Caco-2 (cell line): ENCODE results near the gene MRAS. TPM values are rescaled to one million over a fixed set of nuclear protein-coding genes. Genes with fewer than 3 reads are reported as not detected.
A peak's percentile ranks its signal among the peaks of the same experiment; 100 is the strongest.

Experiments
- BruUV-seq: library from RNA; stranded (reverse); fragments of 400-500 nt; replicated peaks from 2 replicates; lab custom pipeline; 2021; lab: Mats Ljungman, UMichigan
- CTCF ChIA-PET: fragments of 300-600 bp; sonication (Branson Sonifier 250); formaldehyde crosslinking; loops from one replicate; lab custom pipeline; 2022; ENCODE audit warnings: antibody characterized with exemption; lab: Charles Lee
- POLR2A ChIA-PET: fragments of 300-600 bp; sonication (Branson Sonifier 250); formaldehyde crosslinking; loops from one replicate; lab custom pipeline; 2022; ENCODE audit warnings: antibody characterized with exemption; lab: Charles Lee
- DNase-seq, 2 experiments: peaks; one replicate each; pipeline versions ENCODE4 v3.0.0 to v3.0.0-alpha.2; 2020 to 2022
- H3K27me3 ChIP-seq: replicated peaks from 2 replicates; pipeline ENCODE4 v1.6.0; 2011; ENCODE audit warnings: low read length; ENCODE audit not compliant: control insufficient read depth, insufficient read depth
- H3K36me3 ChIP-seq: 2 replicates; pipeline ENCODE4 v1.5.1; 2011; ENCODE audit warnings: low read length; ENCODE audit not compliant: control insufficient read depth, insufficient read depth
- H3K4me1 ChIP-seq: fragments of 250-450 bp; sonication (Bioruptor Pico); 2 replicates; pipeline ENCODE4 v1.5.1; 2020; ENCODE audit warnings: mild to moderate bottlenecking
- H3K4me3 ChIP-seq: 2 replicates; pipeline ENCODE4 v1.5.1; 2011; ENCODE audit warnings: low read depth, mild to moderate bottlenecking, control low read depth, low read length
- H3K9me3 ChIP-seq: fragments of 250-450 bp; sonication (Bioruptor Pico); 2 replicates; pipeline ENCODE4 v1.5.1; 2020; ENCODE audit warnings: mild to moderate bottlenecking, moderate library complexity
- H3K27ac Mint-ChIP-seq: one replicate; pipeline ENCODE4 v1.8.0; 2022; ENCODE audit warnings: mixed read lengths; ENCODE audit not compliant: unreplicated experiment
- H3K27me3 Mint-ChIP-seq: one replicate; pipeline ENCODE4 v1.8.0; 2022; ENCODE audit warnings: mixed read lengths; ENCODE audit not compliant: insufficient read depth, unreplicated experiment
- H3K36me3 Mint-ChIP-seq: one replicate; pipeline ENCODE4 v1.8.0; 2022; ENCODE audit warnings: mild to moderate bottlenecking, mixed read lengths; ENCODE audit not compliant: insufficient read depth, unreplicated experiment
- H3K4me1 Mint-ChIP-seq: one replicate; pipeline ENCODE4 v1.8.0; 2022; ENCODE audit warnings: low read depth, mixed read lengths; ENCODE audit not compliant: unreplicated experiment
- H3K4me3 Mint-ChIP-seq: one replicate; pipeline ENCODE4 v1.8.0; 2022; ENCODE audit warnings: mild to moderate bottlenecking, moderate library complexity, mixed read lengths; ENCODE audit not compliant: unreplicated experiment
- H3K9me3 Mint-ChIP-seq: one replicate; pipeline ENCODE4 v1.8.0; 2022; ENCODE audit warnings: mixed read lengths; ENCODE audit not compliant: unreplicated experiment
- CTCF ChIP-seq, 2 experiments: fragments of 200-600 bp in 1 of 2; IDR thresholded peaks; 1 replicate in 1 of 2; 2 replicates in 1 of 2; pipeline versions ENCODE4 v1.5.1 to v1.8.0; 2011 to 2022; ENCODE audit warnings: antibody characterized with exemption in 1 of 2, control low read depth in 1 of 2, inconsistent platforms in 1 of 2, low read depth in 1 of 2, low read length in 1 of 2, mild to moderate bottlenecking in 1 of 2, moderate library complexity in 1 of 2; ENCODE audit not compliant: insufficient read depth in 1 of 2, severe bottlenecking in 1 of 2, unreplicated experiment in 1 of 2
- intact Hi-C: fragments of 100-400 bp; cut with micrococcal nuclease; formaldehyde crosslinking; loops from one replicate; pipeline ENCODE4 v1.10.0; 2022; ENCODE audit not compliant: unreplicated experiment
- total RNA-seq: library from RNA; stranded (reverse); gene quantifications from 2 replicates; pipeline ENCODE4 v1.2.3, GENCODE V29; 2022

Gene MRAS
- total RNA-seq, 1 experiment from 2014 or later: 11.4 TPM

- Mint-ChIP-seq H3K27ac (no peak overlapping the region), H3K9me3 (no peaks in the 10 kb centered on the region), H3K4me3 (no peak overlapping the region), H3K27me3 (no peaks in the 10 kb centered on the region), H3K4me1 (peaks cover 7% of the 10 kb centered on the region), H3K36me3 (no peaks in the 10 kb centered on the region)
- H3K27me3 ChIP-seq: no peaks in the 10 kb centered on the region
- H3K36me3 ChIP-seq: no peaks in the 10 kb centered on the region; the same call in 1 of the 2 replicates
- no peak overlapping the region for H3K4me3 ChIP-seq
- BruUV-seq: no TSS peak
- 0 out of 2 replicates have a peak, but pooled peaks cover 4% of the 10 kb centered on the region for H3K4me1 ChIP-seq
- ChIA-PET CTCF (interaction anchor here (0.5 to 1.0 kb wide), 2 partner anchors 14 to 18 kb away, joined by 3 to 5 read pairs; no protein-coding TSS in a partner anchor), POLR2A (interaction anchor here (0.5 kb wide), 1 partner anchor 563 kb away, joined by 3 read pairs; no protein-coding TSS in a partner anchor)
- DNase-seq: peak in 1 of 2 experiments; percentile 10
- no peaks in the 10 kb centered on the region for H3K9me3 ChIP-seq
- intact Hi-C loops: no loop called here
- TF ChIP-seq CTCF (IDR thresholded peaks at IDR 0.05; ENCODE audit: insufficient read depth in 1 of 2, low read depth in 1 of 2, low read length in 1 of 2, severe bottlenecking in 1 of 2, unreplicated experiment in 1 of 2): no peak
These were observed 101.1 kb downstream of the MRAS start for GRCh38 chr3:138449490-138449889.

GRCh38 chr3:138450181-138450580 lies 101.8 kb downstream of the MRAS start:
- Histone ChIP-seq H3K9me3 (no peaks in the 10 kb centered on the region), H3K4me1 (0 out of 2 replicates have a peak, but pooled peaks cover 4% of the 10 kb centered on the region), H3K27me3 (no peaks in the 10 kb centered on the region), H3K4me3 (no peak overlapping the region), H3K36me3 (no peaks in the 10 kb centered on the region)
- CTCF ChIA-PET: interaction anchor here (0.5 to 1.0 kb wide), 2 partner anchors 15 to 19 kb away, joined by 3 to 5 read pairs; no protein-coding TSS in a partner anchor
- no peak for TF ChIP-seq CTCF (IDR thresholded peaks at IDR 0.05; ENCODE audit: insufficient read depth in 1 of 2, low read depth in 1 of 2, low read length in 1 of 2, severe bottlenecking in 1 of 2, unreplicated experiment in 1 of 2)
- Mint-ChIP-seq H3K9me3 (no peaks in the 10 kb centered on the region), H3K27me3 (no peaks in the 10 kb centered on the region), H3K4me1 (peaks cover 7% of the 10 kb centered on the region), H3K27ac (no peak overlapping the region), H3K4me3 (no peak overlapping the region), H3K36me3 (no peaks in the 10 kb centered on the region)
- intact Hi-C loops: no loop called here
- peak in 1 of 2 experiments; percentile 4 for DNase-seq
- BruUV-seq: no TSS peak
- POLR2A ChIA-PET: interaction anchor here (1.0 kb wide), 1 partner anchor 8 kb away, joined by 5 read pairs; no protein-coding TSS in a partner anchor

- Mint-ChIP-seq H3K9me3 (no peaks in the 10 kb centered on the region), H3K27ac (no peak overlapping the region), H3K4me1 (peaks cover 7% of the 10 kb centered on the region), H3K4me3 (no peak overlapping the region), H3K36me3 (no peaks in the 10 kb centered on the region), H3K27me3 (no peaks in the 10 kb centered on the region)
- Histone ChIP-seq H3K9me3 (no peaks in the 10 kb centered on the region), H3K4me1 (0 out of 2 replicates have a peak, but pooled peaks cover 4% of the 10 kb centered on the region), H3K27me3 (no peaks in the 10 kb centered on the region), H3K4me3 (no peak overlapping the region), H3K36me3 (no peaks in the 10 kb centered on the region)
- no TSS peak for BruUV-seq
- peak in 1 of 2 experiments; percentile 27 for DNase-seq
- POLR2A ChIA-PET: interaction anchor here (0.6 to 1.0 kb wide), 2 partner anchors 8 to 16 kb away, joined by 3 to 5 read pairs; no protein-coding TSS in a partner anchor
- intact Hi-C loops: no loop called here
- no peak for TF ChIP-seq CTCF (IDR thresholded peaks at IDR 0.05; ENCODE audit: insufficient read depth in 1 of 2, low read depth in 1 of 2, low read length in 1 of 2, severe bottlenecking in 1 of 2, unreplicated experiment in 1 of 2)
- CTCF ChIA-PET: no interaction called here
These were observed 102.5 kb downstream of the MRAS start for GRCh38 chr3:138450704-138451424.
